ENCODE results near the gene TFB1M. TPM values are rescaled to one million over a fixed set of nuclear protein-coding genes. Genes with fewer than 3 reads are reported as not detected.
A peak's percentile ranks its signal among the peaks of the same experiment; 100 is the strongest.

TFB1M gene
- total and polyA plus RNA-seq, 2 donors (not counting 3 experiments of a cell fraction or from before 2014, with no cell fraction given): 12.9 to 35.5 TPM

DNA sequence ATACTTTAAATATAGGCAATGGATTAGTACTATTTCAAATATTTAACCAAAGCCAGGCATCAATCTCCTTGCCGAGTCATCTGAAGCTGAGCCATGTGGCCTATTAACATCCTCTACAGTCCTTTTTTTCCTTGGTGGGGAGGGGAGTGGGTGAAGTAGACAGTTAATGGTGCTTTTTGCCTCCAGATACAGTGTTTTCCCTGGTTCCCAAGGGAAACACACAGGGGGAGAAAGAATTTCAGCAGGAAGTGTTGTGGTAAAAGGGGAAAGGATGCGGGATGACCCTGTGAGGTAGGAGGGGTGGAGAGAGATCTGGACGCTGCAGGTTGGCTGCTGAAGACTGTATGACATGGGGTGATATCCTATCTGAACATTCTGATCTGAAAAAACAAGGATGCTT is 40.9 kb downstream of the TFB1M start:
- FAIRE-seq: peak; percentile 38
- peak; percentile 56 for TF ChIP-seq POLR2AphosphoS5 (IDR thresholded peaks at IDR 0.05; ENCODE audit: insufficient read depth, low read depth, low read length)
- peak; percentile 64 for TF ChIP-seq JUN (IDR thresholded peaks at IDR 0.05; ENCODE audit: borderline replicate concordance, insufficient read depth, insufficient read length, low read depth)
- TF ChIP-seq EZH2 (IDR thresholded peaks at IDR 0.05; ENCODE audit: borderline replicate concordance, low read depth, low read length, severe bottlenecking): no peak
- TF ChIP-seq CTCF (IDR thresholded peaks at IDR 0.05; ENCODE audit: extremely low read depth in 1 of 2, insufficient read depth in 1 of 2, low read depth in 1 of 2, low read length in 2 of 2): no peak
- TF ChIP-seq, protein P1, sequence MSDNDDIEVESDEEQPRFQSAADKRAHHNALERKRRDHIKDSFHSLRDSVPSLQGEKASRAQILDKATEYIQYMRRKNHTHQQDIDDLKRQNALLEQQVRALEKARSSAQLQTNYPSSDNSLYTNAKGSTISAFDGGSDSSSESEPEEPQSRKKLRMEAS (IDR thresholded peaks at IDR 0.05; ENCODE audit: insufficient read depth, insufficient read length): no peak
- no peak for TF ChIP-seq POLR2A (IDR thresholded peaks at IDR 0.05; ENCODE audit: low read depth, low read length)
- peak; percentile 54 for TF ChIP-seq FOS (IDR thresholded peaks at IDR 0.05; ENCODE audit: borderline replicate concordance, insufficient read depth, low read length)
- TF ChIP-seq GATA2 (IDR thresholded peaks at IDR 0.05; ENCODE audit: insufficient read depth, insufficient read length, low read depth, low read length): peak; percentile 76
- TF ChIP-seq MYC (IDR thresholded peaks at IDR 0.05; ENCODE audit: low read depth, low read length): no peak
- no TSS peak for BruUV-seq (replicated peaks)

More for the DNA sequence above, 40.9 kb downstream of the TFB1M start:
- H3K4me3 ChIP-seq (replicated peaks in 1 of 3; ENCODE audit: insufficient read depth in 1 of 3, low read depth in 1 of 3, low read length in 3 of 3): no peak overlapping the region
- peak overlapping the region; percentile 81 for H3K9ac ChIP-seq (replicated peaks; ENCODE audit: extremely low read depth, insufficient read depth, low read length)
- dilution Hi-C loops (cut with MboI; ENCODE audit: extremely low pct_ligation_motif_present, low sequenced_read_pairs): no loop called here
- intact Hi-C loops (cut with micrococcal nuclease): loop anchor here (1.0 kb wide), 2 partner anchors 41 to 84 kb away; partner anchors contain the start of gene TFB1M
- no peaks in the 10 kb centered on the region for H3K27me3 ChIP-seq (ENCODE audit: control insufficient read depth in 2 of 2, insufficient read depth in 2 of 2, low read length in 2 of 2)
- H4K20me1 ChIP-seq (replicated peaks; ENCODE audit: control insufficient read depth, extremely low read depth, insufficient read depth, low read length): no peaks in the 10 kb centered on the region
- H3K79me2 ChIP-seq (ENCODE audit: control insufficient read depth, insufficient read depth, low read length): peaks cover 20% of the 10 kb centered on the region
- ChIA-PET CTCF (interaction anchor here (0.8 to 1.2 kb wide), 3 partner anchors 44 to 405 kb away, joined by 3 to 4 read pairs (median 3); no protein-coding TSS in a partner anchor), POLR2A (no interaction called here)
- peaks cover 41% of the 10 kb centered on the region for H3K4me1 ChIP-seq (ENCODE audit: control insufficient read depth, extremely low read depth, insufficient read depth, low read length)
- no peak overlapping the region for H2AFZ ChIP-seq (ENCODE audit: low read depth, low read length)
- H3K9me1 ChIP-seq (replicated peaks; ENCODE audit: control insufficient read depth, extremely low read depth, insufficient read depth, low read length): no peaks in the 10 kb centered on the region
- H3K9me3 ChIP-seq (replicated peaks; ENCODE audit: control insufficient read depth, insufficient read depth, low read length): no peaks in the 10 kb centered on the region
- peak; percentile 88 for DNase-seq (ENCODE audit: low read depth, low spot score)
- peaks cover 0 to 6% of the 10 kb centered on the region in 2 experiments for H3K36me3 ChIP-seq (ENCODE audit: control insufficient read depth in 2 of 2, extremely low read depth in 1 of 2, insufficient read depth in 2 of 2, low read length in 2 of 2)
- H3K4me2 ChIP-seq (ENCODE audit: insufficient read depth, low read length): peak overlapping the region; percentile 48
- H3K27ac ChIP-seq (ENCODE audit: insufficient read depth, low read depth, low read length): peak overlapping the region; percentile 97

Measured in endothelial cell of umbilical vein (primary cell).